SK-N-SH treated with all-trans-retinoic acid at 6 μM for 48 hours (cell line): Measurements from ENCODE around the gene ARR3.

Experiments
- CREB5 ChIP-seq: fragments of 250-450 bp; sonication (Bioruptor Pico); IDR thresholded peaks from 2 replicates; pipeline ENCODE4 v1.5.1; 2020; ENCODE audit warnings: low read depth, mild to moderate bottlenecking, moderate library complexity
- PATZ1 ChIP-seq: fragments of 250-450 bp; sonication (Bioruptor Pico); IDR thresholded peaks from 2 replicates; pipeline ENCODE4 v1.8.0; 2020; ENCODE audit warnings: mild to moderate bottlenecking, moderate library complexity, borderline replicate concordance
- PPARA ChIP-seq: fragments of 250-450 bp; sonication (Bioruptor Pico); IDR thresholded peaks from 2 replicates; pipeline ENCODE4 v1.5.0; 2020; ENCODE audit warnings: mild to moderate bottlenecking, borderline replicate concordance
- ZFP3 ChIP-seq: fragments of 250-450 bp; sonication (Bioruptor Pico); IDR thresholded peaks from 2 replicates; pipeline ENCODE4 v1.5.0; 2020; ENCODE audit warnings: mild to moderate bottlenecking, moderate library complexity
- ZFP30 ChIP-seq: fragments of 450-650 bp; formaldehyde crosslinking; IDR thresholded peaks from 2 replicates; pipeline ENCODE4 v1.5.0; 2022; ENCODE audit warnings: mild to moderate bottlenecking, moderate library complexity
- ZNF565 ChIP-seq: fragments of 450-650 bp; formaldehyde crosslinking; conservative IDR thresholded peaks from 2 replicates; pipeline ENCODE4 v1.5.0; 2020; ENCODE audit warnings: low read depth, mild to moderate bottlenecking, moderate library complexity
- ZNF70 ChIP-seq: fragments of 450-650 bp; formaldehyde crosslinking; IDR thresholded peaks from 2 replicates; pipeline ENCODE4 v1.5.0; 2020; ENCODE audit warnings: mild to moderate bottlenecking, moderate library complexity

- TF ChIP-seq PPARA (CRISPR knock-in tag) (no peak), ZFP3 (CRISPR knock-in tag) (no peak), PATZ1 (no peak), CREB5 (CRISPR knock-in tag) (no peak), ZNF70 (0 out of 2 replicates have a peak, but pooled peaks have one; percentile 1), ZNF565 (CRISPR knock-in tag) (no peak), ZFP30 (CRISPR knock-in tag) (no peak)
These were observed 21.9 kb downstream of the ARR3 start, which contains the start of the genes KIF4A and PDZD11 for GRCh38 chrX:70289793-70290770.
